Measurements from ENCODE around the gene CALD1.

DNA sequence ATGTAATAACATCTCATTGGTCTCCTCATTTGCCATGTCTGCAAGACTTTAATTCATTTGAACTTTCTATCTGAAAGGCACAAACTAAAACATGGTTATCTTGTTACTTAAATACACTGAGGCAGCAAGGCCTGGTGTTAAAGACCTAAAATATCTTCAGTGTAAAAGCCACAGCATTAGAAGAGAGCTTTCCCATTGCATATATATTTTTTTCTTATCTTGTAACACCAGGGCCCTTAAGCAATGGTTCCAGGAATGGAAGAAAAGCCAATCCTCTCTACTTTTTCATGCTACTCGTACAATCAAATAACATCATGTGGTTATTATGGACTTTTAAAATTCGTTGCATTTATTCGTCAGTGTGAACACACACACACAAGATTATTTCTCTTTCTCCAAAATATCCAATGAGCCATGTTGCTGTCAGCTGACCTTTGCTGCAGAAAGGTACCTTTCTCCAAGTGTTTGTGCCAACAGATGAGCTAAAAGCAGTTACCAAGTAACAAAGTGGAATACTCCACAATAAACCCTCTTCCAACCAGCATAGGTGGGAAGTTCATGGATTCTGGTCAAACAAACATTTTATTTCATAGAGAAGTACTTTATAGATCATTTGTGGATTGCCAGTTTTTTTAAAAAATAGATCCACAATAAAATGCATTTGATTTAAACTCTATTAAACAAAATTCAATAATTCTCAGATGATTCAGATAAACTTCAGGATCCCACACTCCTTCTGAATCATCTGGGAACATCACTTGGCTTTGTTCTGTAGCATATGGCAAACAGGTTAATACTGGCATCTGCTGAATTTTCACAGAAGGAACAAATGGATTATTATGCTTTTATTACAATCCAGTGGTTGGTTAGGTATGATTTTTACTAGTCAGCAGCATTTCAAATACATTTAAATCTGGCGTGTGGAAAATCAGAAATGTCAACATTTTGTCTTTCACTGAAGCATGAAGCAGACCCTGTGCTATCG is 143.6 kb downstream of the CALD1 start:
- TF ChIP-seq CTCF (IDR thresholded peaks at IDR 0.05), result no peak
- TF ChIP-seq POLR2A (IDR thresholded peaks at IDR 0.05), result no peak

Data from body of pancreas (tissue), 4 donors.